Ascending aorta (tissue), 2 donors: ENCODE results near the gene TIRAP. TPM values are rescaled to one million over a fixed set of nuclear protein-coding genes. Genes with fewer than 3 reads are reported as not detected.

ENCODE experiments used
- DNase-seq, 2 donors: peaks; one replicate each; pipeline ENCODE4 v3.0.0-alpha.2; 2019; ENCODE audit warnings: low spot score in 2 of 2
- H3K27ac ChIP-seq, 2 donors: fragments of 200-600 bp; sonication (generic); one replicate each; pipeline ENCODE4 v1.5.1; 2016 to 2017; ENCODE audit warnings: mild to moderate bottlenecking in 1 of 2
- H3K27me3 ChIP-seq: fragments of 200-600 bp; sonication (generic); one replicate; pipeline ENCODE4 v1.5.1; 2017
- H3K36me3 ChIP-seq, 2 donors: fragments of 200-600 bp; sonication (generic); one replicate each; pipeline ENCODE4 v1.5.1; 2016
- H3K4me1 ChIP-seq, 2 donors: fragments of 200-600 bp; sonication (generic); one replicate each; pipeline ENCODE4 v1.5.1; 2016 to 2017; ENCODE audit warnings: mild to moderate bottlenecking in 1 of 2
- H3K4me3 ChIP-seq, 2 donors: fragments of 200-600 bp; sonication (generic); one replicate each; pipeline ENCODE4 v1.5.1; 2016 to 2017; ENCODE audit warnings: mild to moderate bottlenecking in 1 of 2
- H3K9me3 ChIP-seq, 2 donors: fragments of 200-600 bp; sonication (generic); one replicate each; pipeline ENCODE4 v1.5.1; 2016
- CTCF ChIP-seq, 3 experiments: fragments of 200-600 bp in 2 of 3; fragments of 450-650 bp in 1 of 3; sonication (generic) in 2 of 3; IDR thresholded peaks; one replicate each; pipeline ENCODE4 v1.5.1; 2016 to 2019; ENCODE audit warnings: antibody characterized with exemption in 3 of 3, mild to moderate bottlenecking in 1 of 3, moderate library complexity in 1 of 3
- intact Hi-C: fragments of 100-400 bp; cut with DNase I; formaldehyde crosslinking; loops from one replicate; pipeline ENCODE4 v1.15.1; 2023
- total RNA-seq: library from RNA; depleted of rRNA; stranded (reverse); fragments of >200 nt; gene quantifications from one replicate; pipeline ENCODE4 v1.1.0, GENCODE V29; 2016

The TIRAP gene
- total RNA-seq, 1 donor from 2014 or later = 8.7 TPM

- no peak overlapping the region for H3K27ac ChIP-seq
- H3K4me3 ChIP-seq = no peak overlapping the region
- H3K4me1 ChIP-seq = peaks cover 0 to 6% of the 10 kb centered on the region in 2 donors
- no peak for DNase-seq
- no peak for TF ChIP-seq CTCF (IDR thresholded peaks at IDR 0.05)
- peaks cover 13 to 17% of the 10 kb centered on the region in 2 donors for H3K36me3 ChIP-seq
- intact Hi-C loops = no loop called here
- no peaks in the 10 kb centered on the region for H3K9me3 ChIP-seq
- no peaks in the 10 kb centered on the region for H3K27me3 ChIP-seq
Measured at GRCh38 chr11:126279191-126279590, 3.7 kb upstream of the TIRAP start.

DNA sequence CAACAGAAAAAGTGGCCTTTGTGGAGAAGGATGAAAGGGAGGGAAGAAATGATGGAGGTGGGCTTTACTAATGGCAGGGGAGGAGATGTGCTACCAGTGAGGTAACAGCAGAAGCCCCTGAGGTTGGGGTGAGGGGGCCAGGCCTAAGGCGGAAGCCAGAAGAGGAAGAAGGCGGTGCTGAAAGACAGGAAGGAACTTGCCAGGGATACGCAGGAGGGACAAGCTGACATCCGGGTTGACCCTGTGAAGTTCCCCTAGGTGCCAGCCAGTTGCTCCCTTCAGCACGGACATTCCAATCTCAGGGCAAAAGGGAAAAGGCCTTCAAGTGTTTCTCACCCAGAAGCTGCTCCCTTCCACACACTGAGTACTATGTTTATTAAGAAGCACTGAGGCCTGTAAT, 2.3 kb upstream of the TIRAP start:
- Histone ChIP-seq H3K27ac (peak overlapping the region in 1 of 2 donors; percentile 17), H3K27me3 (no peaks in the 10 kb centered on the region), H3K4me1 (peaks cover 0 to 6% of the 10 kb centered on the region in 2 donors), H3K9me3 (no peaks in the 10 kb centered on the region), H3K36me3 (peaks cover 5 to 7% of the 10 kb centered on the region in 2 donors), H3K4me3 (no peak overlapping the region)
- intact Hi-C loops = loop anchor here (5.0 kb wide), 1 partner anchor 68 kb away; the partner anchor contains the start of genes FAM118B and RPUSD4
- no peak for TF ChIP-seq CTCF (IDR thresholded peaks at IDR 0.05)
- DNase-seq = no peak

DNA sequence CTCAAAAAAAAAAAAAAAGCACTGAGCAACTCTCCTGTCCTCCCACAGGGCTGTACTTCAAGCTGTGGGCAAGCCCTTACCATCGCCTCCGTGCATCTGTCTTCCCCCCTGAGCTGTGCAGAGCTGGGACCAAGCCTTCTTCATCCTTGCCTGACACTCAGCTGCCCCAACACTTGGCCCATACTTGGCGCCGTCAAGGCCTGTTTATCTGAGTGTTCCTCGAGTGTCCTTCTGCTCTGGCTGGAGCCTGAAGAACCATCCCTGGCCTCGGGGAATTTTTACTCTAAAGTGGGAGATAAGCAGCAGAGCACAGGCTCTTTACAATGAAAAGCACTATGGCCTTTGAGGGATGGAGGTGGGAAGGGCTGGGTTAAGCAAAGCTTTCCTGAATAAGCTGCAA, 1.6 kb upstream of the TIRAP start:
- no peak overlapping the region for H3K4me3 ChIP-seq
- no peaks in the 10 kb centered on the region for H3K27me3 ChIP-seq
- intact Hi-C loops = loop anchor here (5.0 kb wide), 1 partner anchor 69 kb away; the partner anchor contains the start of genes FAM118B and RPUSD4
- DNase-seq = no peak
- peaks cover 0 to 7% of the 10 kb centered on the region in 2 donors for H3K36me3 ChIP-seq
- no peak overlapping the region for H3K27ac ChIP-seq
- no peaks in the 10 kb centered on the region for H3K9me3 ChIP-seq
- TF ChIP-seq CTCF (IDR thresholded peaks at IDR 0.05) = no peak
- H3K4me1 ChIP-seq = peaks cover 0 to 6% of the 10 kb centered on the region in 2 donors

DNA sequence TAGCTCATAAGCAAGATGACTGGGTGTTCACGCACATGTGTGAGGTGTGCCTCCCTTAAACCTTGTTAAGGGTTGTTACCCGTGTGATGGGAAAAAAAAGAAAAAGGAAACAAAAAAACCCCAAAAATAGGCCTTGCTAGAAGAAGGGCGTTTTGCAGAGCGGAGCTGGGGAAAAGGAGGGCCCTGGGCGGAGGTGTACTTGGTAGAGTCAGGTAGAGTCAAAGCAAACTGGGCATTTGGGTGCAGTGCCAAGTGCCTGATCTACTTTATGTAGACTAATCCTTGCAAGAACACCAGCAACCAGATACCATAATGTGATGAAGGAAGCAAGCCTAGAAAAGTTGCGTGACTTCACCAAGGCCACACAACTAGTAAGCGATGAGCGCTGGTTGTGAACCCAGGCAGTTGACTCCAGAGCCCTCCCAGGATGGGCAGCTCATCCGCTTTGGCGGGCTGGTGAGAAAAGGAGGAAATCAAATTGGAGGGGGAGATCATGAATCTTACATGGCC, 1.2 kb upstream of the TIRAP start:
- TF ChIP-seq CTCF (IDR thresholded peaks at IDR 0.05) = no peak
- peaks cover 0 to 7% of the 10 kb centered on the region in 2 donors for H3K36me3 ChIP-seq
- intact Hi-C loops = loop anchor here (5.0 kb wide), 1 partner anchor 69 kb away; the partner anchor contains the start of genes FAM118B and RPUSD4
- H3K27ac ChIP-seq = peak overlapping the region; percentile 87 to 94
- H3K9me3 ChIP-seq = no peaks in the 10 kb centered on the region
- peaks cover 0 to 6% of the 10 kb centered on the region in 2 donors for H3K4me1 ChIP-seq
- H3K27me3 ChIP-seq = no peaks in the 10 kb centered on the region
- peak overlapping the region; percentile 81 to 86 for H3K4me3 ChIP-seq
- DNase-seq = no peak

DNA sequence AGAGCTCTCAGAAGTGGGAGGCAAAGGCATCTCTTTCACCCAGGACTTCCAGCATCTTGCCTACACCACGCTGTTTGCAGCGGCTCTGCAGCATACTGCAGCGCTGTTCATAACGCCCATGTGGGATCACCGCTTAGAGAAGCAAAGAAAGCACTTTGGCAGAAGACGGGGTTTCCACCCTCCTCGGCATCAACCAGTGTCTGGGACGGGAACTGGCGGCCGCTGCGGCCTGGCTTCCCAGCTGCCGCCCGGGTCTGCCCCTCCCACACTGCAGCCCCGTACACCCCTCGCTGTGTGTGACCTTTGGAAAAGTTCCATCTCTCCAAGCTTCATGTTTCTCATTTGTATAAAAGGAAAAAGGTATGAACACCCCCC, 545 bp upstream of the TIRAP start:
- intact Hi-C loops = loop anchor here (5.0 kb wide), 1 partner anchor 70 kb away; the partner anchor contains the start of genes FAM118B and RPUSD4
- TF ChIP-seq CTCF (IDR thresholded peaks at IDR 0.05) = no peak
- peak overlapping the region; percentile 87 to 94 for H3K27ac ChIP-seq
- no peak for DNase-seq
- peaks cover 0 to 3% of the 10 kb centered on the region in 2 donors for H3K36me3 ChIP-seq
- H3K4me3 ChIP-seq = peak overlapping the region; percentile 81 to 86
- H3K9me3 ChIP-seq = no peaks in the 10 kb centered on the region
- H3K4me1 ChIP-seq = peaks cover 0 to 6% of the 10 kb centered on the region in 2 donors
- H3K27me3 ChIP-seq = no peaks in the 10 kb centered on the region
